HG03342 (cell line): ENCODE measurements around the gene MARCHF10.
A peak's percentile ranks its signal among the peaks of the same experiment; 100 is the strongest.

ENCODE experiments used
- ATAC-seq: cut with Tn5 transposase; IDR thresholded peaks from one replicate; pipeline ENCODE4 v1.9.1; 2021; ENCODE audit warnings: mild to moderate bottlenecking, moderate library complexity; ENCODE audit not compliant: unreplicated experiment

Gene MARCHF10

DNA sequence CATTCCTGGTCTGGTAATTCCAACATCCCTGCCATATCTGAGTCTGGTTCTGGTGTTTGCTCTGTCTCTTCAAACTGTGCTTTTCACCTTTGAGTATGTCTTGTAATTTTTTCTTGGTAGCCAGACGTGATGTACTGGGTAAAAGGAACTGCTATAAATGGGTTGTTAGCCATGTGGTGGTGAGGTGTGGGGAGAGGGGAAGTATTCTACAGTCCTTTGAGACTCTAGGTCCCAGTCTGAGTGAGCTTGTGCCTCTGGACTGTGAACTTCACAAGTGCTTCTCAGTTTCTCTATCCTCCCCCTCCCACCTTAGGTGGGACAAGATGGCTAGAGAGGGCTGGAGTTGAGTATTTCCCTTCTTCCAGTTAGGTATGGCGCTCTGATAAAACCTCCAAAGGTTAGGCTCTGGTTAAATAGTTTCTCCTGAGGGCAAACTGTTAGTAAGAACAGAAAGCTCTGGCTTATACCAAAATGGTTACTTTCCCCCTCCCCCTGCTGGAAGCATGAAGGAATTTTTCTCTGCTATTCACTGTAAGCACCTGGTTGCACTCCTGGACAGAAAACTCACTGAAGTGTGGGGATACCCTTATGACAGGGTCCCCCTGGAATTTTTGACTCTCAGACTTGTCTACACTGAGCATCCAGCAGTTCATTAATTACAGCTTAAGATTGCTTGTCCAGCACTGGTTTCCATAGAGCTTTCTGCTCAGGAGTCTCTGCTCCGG is 87.8 kb downstream of the MARCHF10 start:
- no peak for ATAC-seq

DNA sequence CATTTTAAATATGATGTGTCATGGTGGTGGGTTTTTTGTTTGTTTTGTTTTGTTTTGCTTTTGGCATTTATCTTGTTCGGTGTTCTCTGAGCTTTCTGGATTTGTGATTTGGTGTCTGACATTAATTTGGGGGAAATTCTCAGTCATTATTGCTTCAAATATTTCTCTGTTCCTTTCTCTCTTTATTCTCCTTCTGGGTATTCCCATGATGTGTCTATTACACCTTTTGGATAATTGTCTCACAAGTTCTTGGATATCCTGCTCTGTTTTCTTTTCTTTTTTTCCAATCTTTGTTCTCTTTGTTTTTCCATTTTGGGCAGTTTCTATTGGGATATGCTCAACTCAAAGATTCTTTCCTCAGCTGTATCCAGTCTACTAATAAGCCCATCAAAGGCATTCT is 88.5 kb downstream of the MARCHF10 start:
- ATAC-seq, result no peak

DNA sequence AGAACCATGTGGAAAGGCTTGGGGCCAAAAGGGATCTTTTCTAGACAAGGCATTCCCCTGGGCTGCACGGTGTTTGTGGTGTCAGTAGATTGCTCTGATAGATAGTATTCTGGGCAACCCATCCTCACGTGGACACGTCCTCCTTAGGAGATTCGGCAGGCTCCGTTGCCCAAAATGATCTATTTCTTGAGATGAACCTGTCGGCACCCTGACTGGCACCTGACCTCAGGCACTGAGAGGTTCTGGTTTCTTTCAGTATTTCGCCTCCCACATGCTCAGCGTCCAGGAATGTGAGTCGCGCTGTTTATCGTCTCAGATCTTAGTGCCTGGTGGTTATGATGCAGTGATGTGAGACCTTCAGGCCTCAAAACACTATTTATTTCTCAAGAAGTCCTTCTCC is 89.7 kb downstream of the MARCHF10 start:
- no peak for ATAC-seq

DNA sequence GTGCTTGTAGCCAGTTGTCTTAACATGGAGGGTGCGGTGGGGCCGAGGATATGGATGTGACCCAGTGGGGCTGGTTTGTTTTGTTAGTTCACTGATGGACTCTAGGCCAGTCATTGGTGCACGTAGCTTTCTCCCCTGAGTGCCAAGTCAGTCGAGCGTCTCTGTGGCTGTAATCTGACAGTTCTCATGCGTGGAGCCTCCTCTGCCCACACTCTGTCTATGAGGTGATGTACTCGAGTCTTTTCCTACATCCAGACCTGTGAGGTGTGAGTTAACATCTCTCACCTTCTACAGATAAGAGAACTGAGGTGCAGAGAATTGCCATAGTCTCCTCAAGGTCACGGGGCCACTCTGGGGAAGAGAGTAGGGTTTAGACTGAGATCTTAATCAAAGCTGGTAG is 90.2 kb downstream of the MARCHF10 start:
- ATAC-seq, result no peak

DNA sequence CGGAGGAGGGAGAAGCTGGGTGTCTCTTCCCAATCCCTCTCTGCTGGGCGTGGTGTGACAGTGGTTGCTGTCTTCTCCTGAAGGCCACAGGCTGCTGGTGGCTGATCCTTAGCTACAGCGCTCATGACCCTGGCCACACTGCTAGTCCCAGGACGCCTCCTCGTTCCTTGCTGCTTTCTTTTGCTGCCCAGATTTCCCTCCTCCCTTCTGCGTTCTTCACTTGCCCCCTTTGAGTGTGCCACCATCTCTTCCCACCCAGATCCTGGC is 90.6 kb downstream of the MARCHF10 start:
- ATAC-seq, result no peak

DNA sequence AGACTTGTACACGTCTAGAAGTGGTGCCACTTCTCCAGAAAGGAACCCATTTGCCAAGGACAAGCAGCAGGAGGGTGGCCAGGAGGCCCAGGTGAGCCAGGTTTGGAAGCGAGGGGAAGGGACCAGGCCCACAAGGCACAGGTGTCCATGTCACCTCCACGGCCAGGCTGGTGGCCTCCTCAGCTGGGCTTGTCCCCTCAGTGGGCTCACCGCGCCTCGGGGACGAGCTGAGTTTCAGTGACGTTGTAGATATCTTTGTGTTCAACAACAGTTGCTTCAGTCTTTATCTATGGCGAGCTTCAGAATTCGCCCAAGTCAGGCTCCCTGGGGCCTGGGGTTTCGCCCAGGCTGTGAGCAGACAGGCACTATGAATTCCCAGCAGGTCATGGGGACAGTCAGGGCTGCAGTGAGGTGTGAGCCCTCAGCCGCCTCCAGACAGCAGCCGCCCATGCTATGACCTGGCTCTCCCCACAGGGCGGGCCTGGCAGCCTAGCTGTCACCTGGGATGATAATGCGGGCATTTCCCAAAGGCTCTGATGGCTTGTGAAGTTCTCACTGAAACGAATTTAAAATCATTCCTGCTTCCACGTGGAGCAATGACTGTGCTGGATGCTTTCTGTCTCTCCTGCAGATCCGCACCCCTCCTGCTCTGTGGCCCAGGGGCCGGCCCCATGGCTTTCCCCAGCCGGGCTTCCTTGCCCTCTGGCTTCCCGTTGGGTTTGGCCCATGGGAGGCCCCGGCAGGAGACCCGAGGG is 91.1 kb downstream of the MARCHF10 start:
- ATAC-seq, result no peak

DNA sequence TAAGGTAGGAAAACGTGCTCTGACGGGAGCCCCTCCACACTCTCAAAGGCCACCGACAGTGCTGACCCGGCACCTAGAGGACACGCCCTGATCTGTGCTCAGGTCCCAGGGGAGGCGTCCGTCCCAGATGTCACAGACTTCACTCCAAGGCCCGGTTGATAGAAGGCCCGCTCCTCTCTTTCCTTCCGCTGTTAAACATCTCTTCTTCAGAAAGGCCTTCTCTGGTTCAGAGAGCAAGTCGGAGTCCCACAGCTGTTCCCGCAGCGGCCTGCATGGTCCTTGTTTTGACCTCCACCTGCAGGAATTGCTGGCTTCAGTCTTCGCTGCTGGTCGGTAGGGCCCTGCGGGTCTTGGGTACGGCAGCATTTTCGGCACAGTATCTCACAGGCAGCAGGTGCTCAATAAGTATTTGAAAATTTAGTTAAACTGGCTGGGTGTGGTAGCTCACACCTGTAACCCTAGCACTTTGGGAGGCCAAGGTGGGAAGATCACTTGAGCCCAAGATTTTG is 92.2 kb downstream of the MARCHF10 start:
- ATAC-seq, result no peak

DNA sequence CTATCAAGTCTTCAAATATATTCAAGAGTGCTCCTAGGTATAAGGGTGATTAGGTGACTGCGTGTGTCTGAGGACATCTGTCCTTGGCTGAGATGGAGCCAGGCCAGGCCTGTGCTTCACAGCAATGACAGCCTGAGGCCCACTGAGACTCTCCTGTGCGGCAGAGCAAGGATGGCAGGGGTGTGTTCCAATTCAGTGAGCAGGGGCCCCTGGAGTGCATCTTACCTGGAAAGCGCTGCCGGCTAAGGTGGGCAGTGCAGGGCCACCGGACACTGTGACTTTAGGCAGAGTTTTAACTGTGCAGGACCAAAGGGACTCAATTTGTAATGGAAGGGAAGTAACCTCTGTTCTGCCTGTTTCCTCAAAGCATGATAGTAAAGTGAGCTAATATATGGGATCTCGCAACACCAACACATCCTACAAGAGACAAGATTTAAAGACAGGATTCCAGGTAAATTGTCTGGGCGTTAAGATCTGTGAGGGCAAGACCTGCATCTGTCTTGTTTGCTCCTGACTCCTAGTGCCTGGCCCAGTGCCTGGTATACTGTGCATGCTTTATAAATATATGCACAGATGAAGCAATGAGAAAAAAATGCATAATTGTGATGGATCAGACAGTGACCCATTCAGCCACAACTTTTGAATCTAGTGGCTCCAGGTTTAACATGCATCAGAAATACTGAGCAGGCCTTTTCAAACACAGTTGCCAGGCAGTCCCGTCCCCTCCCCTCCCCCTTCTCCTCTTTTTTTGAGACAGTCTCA is 93.9 kb downstream of the MARCHF10 start:
- no peak for ATAC-seq

DNA sequence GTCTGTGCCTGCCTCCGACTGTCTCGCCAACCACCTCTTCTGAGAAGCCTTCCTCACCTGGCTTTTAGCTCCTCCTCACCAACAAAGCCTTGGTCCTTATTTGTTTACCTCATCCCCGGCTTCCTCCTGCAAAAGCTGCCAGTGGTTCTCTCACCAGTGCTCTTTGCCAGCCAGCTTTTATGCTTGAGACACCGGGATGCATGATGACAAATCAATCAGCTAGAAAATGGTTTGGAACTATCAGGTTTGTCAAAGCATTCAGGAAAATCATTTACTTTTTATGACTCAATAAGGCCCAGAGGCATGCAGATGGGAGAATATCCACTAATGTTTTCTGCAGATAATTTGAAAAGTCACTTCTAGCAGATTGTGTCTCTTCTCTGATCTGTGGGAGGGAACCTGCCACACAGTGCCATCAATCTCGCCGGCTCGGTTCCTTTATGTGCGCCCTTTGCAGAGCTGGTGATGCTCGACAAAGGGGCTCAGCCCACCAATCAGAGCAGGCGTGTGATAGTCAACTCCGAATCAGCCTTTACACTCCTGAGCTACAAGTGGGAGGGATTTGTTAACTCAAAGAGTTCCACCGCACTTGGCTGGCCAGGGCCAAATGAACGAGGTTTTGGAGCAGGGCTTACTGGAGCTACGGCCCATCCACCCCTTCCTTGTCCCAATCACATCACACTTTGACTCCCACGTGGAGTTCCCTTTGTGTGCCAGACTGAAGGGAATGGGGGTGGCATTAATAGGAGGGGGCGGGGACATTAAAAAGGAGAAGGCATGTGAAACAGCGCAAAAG is 94.8 kb downstream of the MARCHF10 start:
- no peak for ATAC-seq

DNA sequence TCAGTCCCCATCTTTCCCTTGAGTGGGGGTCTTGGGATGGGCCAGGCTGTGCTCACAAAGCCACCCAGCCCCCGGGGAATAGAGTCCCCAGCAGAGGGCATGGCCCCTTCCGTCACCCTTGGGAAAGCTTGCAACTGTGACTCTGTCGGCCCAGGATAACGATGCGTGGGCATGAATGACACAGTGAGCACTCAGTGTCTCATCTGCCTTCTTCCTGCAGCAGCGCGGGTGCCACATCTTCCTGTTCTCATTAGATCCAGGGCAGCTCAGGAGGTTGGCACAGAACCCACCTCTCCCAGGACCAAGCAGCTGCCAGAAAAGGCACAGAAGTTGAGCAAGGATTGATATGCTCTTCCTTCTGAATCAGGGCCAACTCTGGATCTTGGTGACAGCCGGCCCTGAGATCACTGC is 95.9 kb downstream of the MARCHF10 start:
- ATAC-seq, result no peak

DNA sequence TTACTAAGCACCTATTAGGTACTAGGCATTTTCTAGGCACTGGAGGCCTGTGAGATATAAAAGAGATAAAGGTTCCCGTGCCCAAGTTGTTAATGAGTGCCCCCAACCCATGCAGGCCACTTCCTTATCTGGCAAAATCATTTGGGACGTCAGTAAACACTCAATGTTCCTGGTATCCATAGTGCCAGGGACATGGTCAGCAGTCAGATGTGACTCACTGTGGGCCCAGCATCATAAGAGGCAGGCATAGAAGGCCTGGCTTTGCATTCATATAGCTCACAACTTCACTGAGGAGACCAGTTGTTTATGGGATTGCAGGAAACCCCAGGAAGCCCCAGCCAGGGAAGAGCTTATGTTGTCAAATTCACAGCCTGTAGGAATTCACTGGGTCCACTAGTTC is 99.5 kb downstream of the MARCHF10 start:
- no peak for ATAC-seq

DNA sequence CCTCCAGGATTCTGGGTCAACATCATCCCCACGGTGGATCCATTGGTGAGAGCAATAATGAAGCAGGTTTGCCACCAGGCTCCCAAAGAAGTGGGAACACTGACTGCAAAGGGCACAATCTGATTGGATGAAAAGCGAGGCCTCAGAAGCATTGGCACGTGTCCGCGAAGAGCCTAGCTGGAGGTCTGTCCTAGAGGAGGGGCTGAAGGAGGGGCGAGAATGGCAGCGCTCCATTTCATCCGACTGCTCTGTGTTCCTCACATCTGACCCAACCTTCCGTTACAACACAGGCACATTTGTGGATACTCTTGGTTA is 100.7 kb downstream of the MARCHF10 start:
- no peak for ATAC-seq

DNA sequence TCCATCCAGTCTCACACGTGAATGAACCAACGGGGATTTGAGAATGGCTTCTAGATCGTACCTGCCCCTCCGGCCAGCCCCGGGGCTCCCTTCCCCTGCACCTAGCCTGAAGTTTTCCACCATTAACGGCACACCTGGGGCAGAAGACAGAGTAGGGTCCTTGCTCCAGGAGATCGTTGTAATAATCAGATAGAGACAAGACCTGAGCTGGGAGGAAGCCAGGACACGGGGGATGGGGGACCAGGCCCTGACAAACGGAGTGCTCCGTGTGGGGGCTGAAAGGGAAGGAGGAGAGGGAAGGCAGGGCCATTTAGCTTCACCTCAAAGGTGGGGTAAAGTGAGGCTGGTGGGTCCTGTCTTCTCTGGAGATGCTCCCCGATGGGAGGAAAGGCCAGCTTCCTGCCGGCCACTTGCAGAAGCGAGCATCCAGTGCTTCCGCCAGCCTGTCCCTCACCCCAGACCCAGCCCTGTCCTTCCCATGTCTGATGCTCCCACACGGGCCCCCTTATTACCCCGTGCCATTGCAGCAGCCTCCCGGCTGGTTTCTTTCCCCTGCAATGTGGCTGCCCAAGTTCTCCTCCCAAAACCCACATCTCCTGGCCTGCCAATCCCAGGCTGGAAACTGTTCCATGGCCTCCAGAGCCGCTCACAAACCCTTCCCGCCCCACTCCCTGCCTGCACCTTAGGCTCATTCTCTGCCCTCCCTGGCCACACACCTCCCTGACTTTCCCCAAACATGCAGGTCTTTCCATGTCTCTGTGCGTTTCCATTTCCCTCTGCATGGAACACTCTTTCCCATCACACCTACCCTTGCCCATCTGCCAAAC is 101.3 kb downstream of the MARCHF10 start:
- ATAC-seq, result no peak

DNA sequence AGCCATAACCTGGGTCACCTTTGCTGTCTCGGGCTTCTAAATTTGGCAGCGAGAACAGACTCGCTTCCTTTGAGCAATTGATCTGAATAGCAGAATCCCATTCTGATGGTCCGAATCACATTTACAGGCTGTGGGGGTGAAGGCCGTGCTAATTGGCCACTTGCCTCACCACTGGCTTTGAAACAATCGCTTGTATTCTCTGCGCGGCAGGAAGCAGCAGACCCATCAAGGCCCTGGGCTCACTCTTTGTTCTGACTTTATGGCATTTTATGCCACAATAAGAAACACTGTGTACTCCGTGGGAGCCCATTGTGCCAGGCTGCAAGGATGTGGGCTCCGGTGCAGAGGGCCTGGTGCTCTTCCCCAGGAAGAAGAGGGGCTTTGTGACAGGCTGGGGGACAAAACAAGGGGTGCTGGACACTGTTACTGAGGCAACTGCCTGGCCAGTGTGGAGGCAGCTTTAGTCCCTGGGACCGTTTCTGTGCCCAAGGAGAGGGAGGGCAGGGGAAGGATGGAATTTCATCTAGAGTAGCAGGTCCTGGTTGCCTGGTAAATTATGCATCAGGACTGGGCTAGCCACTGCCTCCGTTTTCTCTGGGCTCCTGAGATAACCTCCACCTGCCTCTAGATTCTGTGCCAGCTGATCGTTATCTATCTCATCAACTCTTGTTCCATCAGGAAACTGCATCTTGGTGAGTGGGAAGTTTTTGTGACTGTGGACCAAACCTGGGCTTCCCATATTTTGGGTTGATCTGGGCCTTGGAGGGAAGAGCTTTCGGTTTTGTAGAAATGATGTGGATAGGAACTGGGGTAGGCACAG is 102.1 kb downstream of the MARCHF10 start:
- no peak for ATAC-seq

DNA sequence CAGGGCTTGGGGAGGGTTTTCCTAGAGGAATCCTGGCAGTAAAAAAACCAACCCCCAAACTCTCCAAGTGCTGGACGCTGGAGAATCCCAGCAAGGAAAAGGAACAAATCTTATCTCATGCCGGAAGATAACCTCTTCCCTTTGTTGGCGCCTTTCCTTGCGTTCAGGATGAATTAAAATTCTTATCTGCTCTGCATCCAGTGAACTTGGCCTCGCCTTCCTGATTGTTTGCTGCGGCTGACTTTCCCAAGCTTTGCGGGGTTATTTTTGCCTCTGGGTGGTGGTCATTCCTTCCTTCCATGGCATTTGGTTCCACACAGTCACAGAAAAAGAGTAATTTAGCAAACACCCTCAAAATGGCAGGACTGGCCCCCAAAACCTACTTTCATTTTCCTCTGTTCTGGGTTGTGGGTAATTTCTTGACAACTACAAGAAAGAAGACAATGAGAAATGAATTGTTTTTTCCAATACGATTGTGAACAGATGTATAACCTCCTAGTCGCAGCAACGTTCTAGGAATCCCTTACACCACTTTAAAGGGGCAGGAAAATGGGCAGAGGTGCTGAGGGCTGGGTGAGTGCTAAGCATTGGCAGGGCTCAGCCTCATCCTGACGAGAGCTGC is 102.8 kb downstream of the MARCHF10 start:
- no peak for ATAC-seq

DNA sequence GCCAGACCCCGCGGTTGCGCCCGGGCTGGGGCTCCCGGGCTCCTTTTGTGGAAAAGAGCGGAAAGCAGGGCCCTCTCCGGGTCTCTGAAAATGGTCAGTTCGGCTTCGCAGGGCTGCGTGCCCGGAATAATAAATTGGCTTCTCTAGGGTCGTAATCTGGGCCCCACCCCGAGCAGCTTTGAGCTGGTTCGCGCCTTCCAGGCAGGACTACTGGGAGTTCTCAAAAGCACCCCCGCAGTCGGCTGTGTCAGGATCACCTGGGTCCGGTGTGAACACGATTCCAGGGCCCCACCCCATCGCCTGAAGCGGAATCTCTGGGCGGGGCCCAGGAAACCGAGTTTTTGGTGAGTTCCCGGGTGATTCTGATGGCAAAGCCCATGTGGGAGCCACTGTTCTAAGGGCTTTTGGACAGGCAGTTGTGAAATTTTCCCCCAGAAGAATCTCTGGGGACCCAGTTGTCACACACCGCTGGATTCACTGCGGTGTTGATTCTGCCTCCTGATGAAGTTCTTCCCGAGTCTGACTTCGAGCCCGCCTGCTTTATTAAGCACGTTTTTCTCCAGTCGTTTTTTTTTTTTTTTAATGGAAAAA is 103.6 kb downstream of the MARCHF10 start:
- ATAC-seq, result no peak

DNA sequence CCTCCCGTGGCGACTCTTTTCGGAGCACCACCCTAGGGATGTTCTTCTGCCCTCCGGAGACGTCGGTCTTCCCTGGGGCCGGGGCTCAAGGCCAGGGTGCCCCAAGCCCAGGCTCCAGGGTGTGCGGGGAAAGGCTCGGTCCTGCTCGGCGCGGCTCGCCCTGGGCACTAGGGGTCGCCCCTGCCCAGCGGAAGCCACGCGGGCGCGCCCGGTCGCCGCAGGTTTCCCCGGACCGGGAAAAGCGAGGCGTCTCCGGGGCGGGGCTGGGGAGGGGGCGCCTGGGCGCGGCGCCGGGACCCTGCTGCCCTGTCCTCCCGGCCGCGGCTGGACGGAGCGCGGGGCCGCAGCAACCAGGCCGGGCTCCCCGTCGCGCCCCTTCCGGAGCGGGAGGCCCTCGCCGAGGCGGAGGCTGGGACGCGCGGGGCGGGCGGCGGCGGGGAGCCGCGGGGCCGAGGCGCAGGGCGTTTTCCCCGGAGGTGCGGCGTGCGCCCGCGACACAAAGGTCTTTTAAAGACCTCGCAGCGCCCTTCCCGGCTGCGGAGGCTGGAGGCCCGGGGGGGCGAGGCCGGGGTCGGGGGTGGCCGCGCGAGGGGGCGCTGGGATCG is 104.2 kb downstream of the MARCHF10 start:
- ATAC-seq, result peak; percentile 86

DNA sequence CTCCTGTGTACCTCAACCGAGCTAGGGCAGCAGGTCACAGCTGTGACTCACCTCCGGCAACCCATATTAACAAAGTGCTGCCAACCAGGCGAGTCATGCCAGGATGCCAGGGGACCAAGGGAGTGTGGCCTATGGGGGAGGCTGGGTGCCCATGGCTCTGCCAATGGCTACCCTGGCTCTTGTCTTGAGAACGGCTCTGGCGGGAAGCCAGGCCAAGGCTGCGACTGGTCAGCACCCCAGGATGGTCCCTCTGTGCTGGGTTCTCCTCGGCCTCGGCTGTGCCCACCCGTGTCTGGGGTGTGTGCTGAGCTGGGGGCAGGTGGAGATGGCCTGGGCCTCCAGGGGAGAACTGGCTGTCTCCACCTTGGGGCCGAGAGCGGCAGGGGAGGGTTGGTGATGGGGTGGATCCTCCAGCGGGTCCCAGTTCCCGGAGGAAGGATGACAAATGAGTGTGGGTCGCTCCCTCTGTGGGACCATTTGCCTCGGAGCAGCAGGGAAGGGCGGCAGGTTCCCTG is 104.8 kb downstream of the MARCHF10 start:
- ATAC-seq, result no peak
